ENCODE results near the gene A1BG.

The A1BG gene

DNA sequence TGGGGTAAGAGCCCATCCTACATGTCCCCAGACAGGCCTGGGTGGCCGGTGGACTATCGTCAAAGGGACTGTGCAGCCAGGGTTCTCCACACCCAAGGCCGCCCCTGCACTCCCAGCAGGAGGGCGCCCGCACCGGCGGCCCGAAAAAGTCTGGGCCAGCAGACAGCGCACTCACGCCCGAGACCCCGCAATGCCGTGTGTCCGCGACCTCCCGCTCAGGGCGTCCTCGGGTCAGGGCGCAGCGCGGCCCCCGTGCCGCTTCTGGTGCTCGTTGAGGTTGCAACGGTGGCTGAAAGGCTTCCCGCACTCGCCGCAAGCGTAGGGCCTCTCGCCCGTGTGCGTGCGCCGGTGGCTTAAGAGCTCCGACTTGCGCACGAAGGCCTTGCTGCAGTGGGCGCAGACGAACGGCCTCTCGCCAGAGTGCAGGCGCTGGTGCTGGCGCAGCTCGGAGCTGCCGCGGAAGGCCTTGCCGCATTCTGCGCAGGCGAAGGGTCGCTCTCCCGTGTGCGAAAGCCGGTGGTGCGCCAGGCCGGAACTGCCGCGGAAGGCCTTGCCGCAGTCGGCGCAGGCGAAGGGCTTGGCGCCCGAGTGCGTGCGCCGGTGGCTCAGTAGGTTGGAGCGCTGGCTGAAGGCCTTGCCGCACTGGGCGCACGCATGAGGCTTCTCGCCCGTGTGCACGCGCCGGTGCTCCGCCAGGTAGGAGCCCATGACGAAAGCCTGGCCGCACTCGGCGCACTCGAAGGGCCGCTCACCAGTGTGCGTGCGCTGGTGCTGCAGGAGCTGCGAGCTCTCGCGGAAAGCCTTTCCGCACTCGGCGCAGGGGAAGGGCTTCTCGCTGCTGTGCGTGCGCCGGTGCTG, 2.8 kb upstream of the A1BG start:
- TF ChIP-seq, protein P1, sequence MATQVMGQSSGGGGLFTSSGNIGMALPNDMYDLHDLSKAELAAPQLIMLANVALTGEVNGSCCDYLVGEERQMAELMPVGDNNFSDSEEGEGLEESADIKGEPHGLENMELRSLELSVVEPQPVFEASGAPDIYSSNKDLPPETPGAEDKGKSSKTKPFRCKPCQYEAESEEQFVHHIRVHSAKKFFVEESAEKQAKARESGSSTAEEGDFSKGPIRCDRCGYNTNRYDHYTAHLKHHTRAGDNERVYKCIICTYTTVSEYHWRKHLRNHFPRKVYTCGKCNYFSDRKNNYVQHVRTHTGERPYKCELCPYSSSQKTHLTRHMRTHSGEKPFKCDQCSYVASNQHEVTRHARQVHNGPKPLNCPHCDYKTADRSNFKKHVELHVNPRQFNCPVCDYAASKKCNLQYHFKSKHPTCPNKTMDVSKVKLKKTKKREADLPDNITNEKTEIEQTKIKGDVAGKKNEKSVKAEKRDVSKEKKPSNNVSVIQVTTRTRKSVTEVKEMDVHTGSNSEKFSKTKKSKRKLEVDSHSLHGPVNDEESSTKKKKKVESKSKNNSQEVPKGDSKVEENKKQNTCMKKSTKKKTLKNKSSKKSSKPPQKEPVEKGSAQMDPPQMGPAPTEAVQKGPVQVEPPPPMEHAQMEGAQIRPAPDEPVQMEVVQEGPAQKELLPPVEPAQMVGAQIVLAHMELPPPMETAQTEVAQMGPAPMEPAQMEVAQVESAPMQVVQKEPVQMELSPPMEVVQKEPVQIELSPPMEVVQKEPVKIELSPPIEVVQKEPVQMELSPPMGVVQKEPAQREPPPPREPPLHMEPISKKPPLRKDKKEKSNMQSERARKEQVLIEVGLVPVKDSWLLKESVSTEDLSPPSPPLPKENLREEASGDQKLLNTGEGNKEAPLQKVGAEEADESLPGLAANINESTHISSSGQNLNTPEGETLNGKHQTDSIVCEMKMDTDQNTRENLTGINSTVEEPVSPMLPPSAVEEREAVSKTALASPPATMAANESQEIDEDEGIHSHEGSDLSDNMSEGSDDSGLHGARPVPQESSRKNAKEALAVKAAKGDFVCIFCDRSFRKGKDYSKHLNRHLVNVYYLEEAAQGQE (IDR thresholded peaks at IDR 0.05; ENCODE audit: insufficient read depth in 1 of 2, low read depth in 2 of 2, low read length in 2 of 2): no peak
- no peak for TF ChIP-seq TAF1 (IDR thresholded peaks at IDR 0.05; ENCODE audit: borderline replicate concordance, insufficient read depth, low read length)
- no peak for TF ChIP-seq SIN3A (IDR thresholded peaks at IDR 0.05; ENCODE audit: borderline replicate concordance, insufficient read depth, low read length)
- no peak for TF ChIP-seq POLR2AphosphoS5 (IDR thresholded peaks at IDR 0.05; ENCODE audit: low read depth, low read length)
- TF ChIP-seq FOXP2 (optimal IDR thresholded peaks at IDR 0.05; ENCODE audit: borderline replicate concordance, extremely low read depth, extremely low read length, insufficient read depth): no peak

DNA sequence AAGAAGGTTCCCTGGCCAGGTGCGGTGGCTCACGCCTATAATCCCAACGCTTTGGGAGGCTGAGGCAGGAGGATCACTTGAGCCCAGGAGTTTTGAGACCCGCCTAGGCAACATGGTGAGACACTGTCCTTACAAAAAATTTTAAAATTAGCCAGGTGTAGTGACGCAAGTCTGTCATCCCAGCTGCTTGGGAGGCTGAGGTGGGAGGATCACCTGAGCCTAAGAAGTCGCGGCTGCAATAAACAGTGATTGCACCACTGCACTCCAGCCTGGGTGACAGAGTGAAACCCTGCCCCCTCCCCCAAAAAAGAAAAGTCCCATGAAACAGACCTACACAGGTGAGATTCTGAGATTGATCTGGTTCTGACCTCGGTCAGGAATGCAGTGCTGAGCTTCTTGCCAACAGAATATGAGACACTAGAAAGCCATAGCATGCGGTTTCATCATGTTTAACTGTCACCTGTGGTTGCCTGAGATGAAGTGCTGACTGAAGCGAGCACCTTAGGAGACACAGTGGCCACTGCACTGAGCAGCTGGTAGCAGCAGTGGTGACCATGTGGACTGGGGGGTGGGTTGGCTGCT, 2.0 kb upstream of the A1BG start:
- TF ChIP-seq SIN3A (IDR thresholded peaks at IDR 0.05; ENCODE audit: borderline replicate concordance, insufficient read depth, low read length): no peak
- TF ChIP-seq FOXP2 (optimal IDR thresholded peaks at IDR 0.05; ENCODE audit: borderline replicate concordance, extremely low read depth, extremely low read length, insufficient read depth): no peak
- no peak for TF ChIP-seq TAF1 (IDR thresholded peaks at IDR 0.05; ENCODE audit: borderline replicate concordance, insufficient read depth, low read length)
- TF ChIP-seq, protein P1 (IDR thresholded peaks at IDR 0.05; ENCODE audit: insufficient read depth in 1 of 2, low read depth in 2 of 2, low read length in 2 of 2): no peak
- no peak for TF ChIP-seq POLR2AphosphoS5 (IDR thresholded peaks at IDR 0.05; ENCODE audit: low read depth, low read length)

- TF ChIP-seq FOXP2 (optimal IDR thresholded peaks at IDR 0.05; ENCODE audit: borderline replicate concordance, extremely low read depth, extremely low read length, insufficient read depth) (no peak), SIN3A (IDR thresholded peaks at IDR 0.05; ENCODE audit: borderline replicate concordance, insufficient read depth, low read length) (no peak), TAF1 (IDR thresholded peaks at IDR 0.05; ENCODE audit: borderline replicate concordance, insufficient read depth, low read length) (no peak), POLR2AphosphoS5 (IDR thresholded peaks at IDR 0.05; ENCODE audit: low read depth, low read length) (no peak)
- TF ChIP-seq, protein P1 (IDR thresholded peaks at IDR 0.05; ENCODE audit: insufficient read depth in 1 of 2, low read depth in 2 of 2, low read length in 2 of 2): no peak
Measured at GRCh38 chr19:58354478-58355030, 1.3 kb upstream of the A1BG start.

DNA sequence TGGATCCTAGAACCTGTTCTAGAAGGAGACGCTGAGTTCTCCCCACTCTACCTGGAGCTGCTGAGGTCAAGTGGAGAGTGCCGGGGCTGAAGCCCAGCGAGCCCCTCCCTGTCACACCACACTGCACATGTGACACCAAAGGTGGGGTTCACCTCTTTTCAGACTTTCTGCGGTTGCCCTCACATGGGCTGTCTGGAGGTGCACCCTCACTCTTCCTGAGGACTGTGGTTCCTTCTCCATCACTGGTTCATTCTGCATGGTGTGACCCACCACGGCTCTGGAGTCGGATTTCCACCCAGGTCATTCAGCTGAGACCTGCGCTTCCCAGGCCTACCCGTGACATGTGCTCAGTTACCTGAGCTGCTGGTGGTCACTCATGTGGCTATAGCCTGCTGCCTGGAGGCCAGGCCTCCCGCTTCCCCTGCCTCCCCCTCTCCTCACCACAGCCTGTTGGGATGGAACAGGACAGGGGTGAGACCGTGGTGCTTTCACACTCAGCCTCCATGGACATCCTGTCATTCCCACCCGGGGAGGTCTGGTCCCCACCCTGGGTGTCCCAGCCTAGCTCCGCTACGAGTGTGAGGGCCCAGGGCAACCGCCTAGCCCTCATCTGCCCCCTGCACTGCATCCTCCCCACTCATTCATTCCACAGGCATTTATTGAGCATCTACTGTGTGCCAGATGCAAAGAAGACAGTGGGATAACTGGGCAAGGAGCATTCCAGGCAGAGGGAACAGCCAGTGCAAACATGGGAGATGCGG, 605 bp upstream of the A1BG start:
- TF ChIP-seq POLR2AphosphoS5 (IDR thresholded peaks at IDR 0.05; ENCODE audit: low read depth, low read length) (no peak), FOXP2 (optimal IDR thresholded peaks at IDR 0.05; ENCODE audit: borderline replicate concordance, extremely low read depth, extremely low read length, insufficient read depth) (no peak), SIN3A (IDR thresholded peaks at IDR 0.05; ENCODE audit: borderline replicate concordance, insufficient read depth, low read length) (no peak), TAF1 (IDR thresholded peaks at IDR 0.05; ENCODE audit: borderline replicate concordance, insufficient read depth, low read length) (no peak)
- TF ChIP-seq, protein P1 (IDR thresholded peaks at IDR 0.05; ENCODE audit: insufficient read depth in 1 of 2, low read depth in 2 of 2, low read length in 2 of 2): no peak
